GM12878 (cell line): ENCODE data around the gene SEC16B. TPM values are rescaled to one million over a fixed set of nuclear protein-coding genes. Genes with fewer than 3 reads are reported as not detected.

Source experiments
- ATAC-seq: fragments of 200-7000 bp; cut with Tn5 transposase; 3 replicates; pipeline ENCODE4 v1.9.1; 2020; ENCODE audit warnings: mild to moderate bottlenecking, moderate library complexity
- BruUV-seq: library from RNA; stranded (reverse); fragments of 400-500 nt; replicated peaks from 2 replicates; lab custom pipeline; 2021; lab: Mats Ljungman, UMichigan
- CTCF ChIA-PET: fragments of 300-600 bp; sonication (Branson Sonifier 250); formaldehyde crosslinking; extraction: SDS; loops from one replicate; lab custom pipeline; 2021; ENCODE audit warnings: inconsistent platforms; lab: Yijun Ruan, JAX
- POLR2A ChIA-PET: fragments of 350-600 bp; formaldehyde crosslinking; extraction: SDS; loops from one replicate; lab custom pipeline; 2021; ENCODE audit warnings: inconsistent platforms; lab: Charles Lee
- RAD21 ChIA-PET: fragments of 300-600 bp; sonication (Branson Sonifier 250); formaldehyde crosslinking; loops from one replicate; lab custom pipeline; 2023; ENCODE audit warnings: antibody characterized with exemption; ENCODE audit not compliant: unreplicated experiment; lab: Charles Lee
- SMC1A ChIA-PET: fragments of 300-600 bp; sonication (Branson Sonifier 250); formaldehyde crosslinking; loops from one replicate; lab custom pipeline; 2023; ENCODE audit not compliant: unreplicated experiment, uncharacterized antibody; lab: Charles Lee
- DNase-seq: peaks from one replicate; pipeline ENCODE4 v3.0.0-alpha.2; 2011; ENCODE audit warnings: low read depth, low spot score
- FAIRE-seq: peaks from 3 replicates; lab custom pipeline; 2011; peaks lifted over from hg19 to GRCh38; lab: Jason Lieb, UNC
- H2AFZ ChIP-seq: 2 replicates; pipeline ENCODE4 v1.6.0; 2011; ENCODE audit warnings: low read depth, low read length, control low read depth; ENCODE audit not compliant: control insufficient read depth
- H3K27ac ChIP-seq: 2 replicates; pipeline ENCODE4 v1.5.1; 2011; ENCODE audit warnings: control low read depth; ENCODE audit not compliant: control insufficient read depth, insufficient read depth
- H3K27me3 ChIP-seq, 2 experiments: replicated peaks in 1 of 2; 2 replicates each; pipeline versions ENCODE4 v1.6.0 to v1.6.1; 2011; ENCODE audit warnings: low read length in 1 of 2; ENCODE audit not compliant: control insufficient read depth in 2 of 2, insufficient read depth in 2 of 2
- H3K36me3 ChIP-seq, 2 experiments: 2 replicates each; pipeline ENCODE4 v1.5.1; 2011; ENCODE audit warnings: low read length in 1 of 2; ENCODE audit not compliant: control insufficient read depth in 2 of 2, insufficient read depth in 2 of 2
- H3K4me1 ChIP-seq: 2 replicates; pipeline ENCODE4 v1.6.1; 2011; ENCODE audit warnings: mild to moderate bottlenecking, low read length, moderate library complexity, mixed read lengths; ENCODE audit not compliant: control insufficient read depth, insufficient read depth
- H3K4me2 ChIP-seq: 2 replicates; pipeline ENCODE4 v1.6.0; 2011; ENCODE audit warnings: control low read depth; ENCODE audit not compliant: control insufficient read depth, insufficient read depth
- H3K4me3 ChIP-seq: fragments of 200-600 bp; sonication (generic); 2 replicates; pipeline ENCODE4 v1.5.1; 2016
- H3K79me2 ChIP-seq: 2 replicates; pipeline ENCODE4 v1.6.0; 2011; ENCODE audit warnings: low read length; ENCODE audit not compliant: control insufficient read depth, insufficient read depth
- H3K9ac ChIP-seq: 2 replicates; pipeline ENCODE4 v1.8.0; 2011; ENCODE audit warnings: low read length, control low read depth, mixed read lengths; ENCODE audit not compliant: control insufficient read depth, insufficient read depth
- H3K9me3 ChIP-seq: replicated peaks from 3 replicates; pipeline ENCODE4 v1.5.1; 2011; ENCODE audit warnings: mild to moderate bottlenecking, low read length; ENCODE audit not compliant: control insufficient read depth, insufficient read depth
- H4K20me1 ChIP-seq: 2 replicates; pipeline ENCODE4 v1.6.0; 2011; ENCODE audit not compliant: control insufficient read depth, insufficient read depth
- BHLHE40 ChIP-seq, 2 experiments: fragments of 450-650 bp in 1 of 2; IDR thresholded peaks; 2 replicates each; pipeline ENCODE4 v1.6.1; 2011 to 2017; ENCODE audit warnings: low read depth in 2 of 2, borderline replicate concordance in 1 of 2, improper control_type of control experiment in 1 of 2, low read length in 1 of 2, mild to moderate bottlenecking in 1 of 2
- HCFC1 ChIP-seq: fragments of 150-350 bp; IDR thresholded peaks from 2 replicates; pipeline ENCODE4 v1.6.1; 2014; ENCODE audit warnings: low read length
- HSF1 ChIP-seq: fragments of 150-350 bp; IDR thresholded peaks from 2 replicates; pipeline ENCODE4 v1.6.1; 2014; ENCODE audit warnings: mild to moderate bottlenecking, low read depth, low read length
- IKZF2 ChIP-seq, 2 experiments: fragments of 450-650 bp; IDR thresholded peaks; 2 replicates each; pipeline ENCODE4 v1.6.1; 2017; ENCODE audit warnings: mild to moderate bottlenecking in 2 of 2, moderate library complexity in 2 of 2
- IRF4 ChIP-seq: IDR thresholded peaks from 2 replicates; pipeline ENCODE4 v1.6.1; 2011; ENCODE audit warnings: low read depth, low read length
- NFYA ChIP-seq: IDR thresholded peaks from 2 replicates; pipeline ENCODE4 v1.6.1; 2011; ENCODE audit warnings: low read depth, mild to moderate bottlenecking, low read length, improper control_type of control experiment, borderline replicate concordance
- PRDM15 ChIP-seq: fragments of 450-650 bp; formaldehyde crosslinking; IDR thresholded peaks from 2 replicates; pipeline ENCODE4 v1.4.0; 2020; ENCODE audit warnings: mild to moderate bottlenecking, moderate library complexity
- RUNX3 ChIP-seq: IDR thresholded peaks from 2 replicates; pipeline ENCODE4 v1.6.1; 2012; ENCODE audit warnings: low read length, inconsistent platforms
- SMAD5 ChIP-seq: IDR thresholded peaks from 2 replicates; pipeline ENCODE4 v1.6.1; 2016; ENCODE audit warnings: antibody characterized with exemption, low read depth
- TCF3 ChIP-seq: IDR thresholded peaks from 2 replicates; pipeline ENCODE4 v1.6.1; 2012; ENCODE audit warnings: low read depth, mild to moderate bottlenecking, low read length, borderline replicate concordance; ENCODE audit not compliant: insufficient read depth
- YBX1 ChIP-seq: fragments of 450-650 bp; IDR thresholded peaks from 2 replicates; pipeline ENCODE4 v1.6.1; 2016; ENCODE audit warnings: antibody characterized with exemption
- ZNF24 ChIP-seq: fragments of 450-650 bp; IDR thresholded peaks from 2 replicates; pipeline ENCODE4 v1.6.1; 2017; ENCODE audit warnings: antibody characterized with exemption, mild to moderate bottlenecking
- ZNF592 ChIP-seq: fragments of 450-650 bp; IDR thresholded peaks from 2 replicates; pipeline ENCODE4 v1.6.1; 2017; ENCODE audit warnings: mild to moderate bottlenecking, moderate library complexity
- ZZZ3 ChIP-seq: IDR thresholded peaks from 2 replicates; pipeline ENCODE4 v1.6.1; 2011; ENCODE audit warnings: low read depth; ENCODE audit not compliant: control insufficient read depth, insufficient read length
- WGBS: methylation state at CpG from one replicate; pipeline ENCODE4 v1.1.6; 2016; ENCODE audit warnings: low lambda C conversion rate; ENCODE audit not compliant: insufficient replicate concordance, insufficient coverage; ENCODE audit errors: missing lambda C conversion rate; 5-methylcytosine and 5-hydroxymethylcytosine counted together
- in situ Hi-C: fragments of 300-500 bp; cut with MboI; formaldehyde crosslinking; loops from 9 replicates; pipeline ENCODE4 v1.14.3; 2018; ENCODE audit warnings: mixed read lengths
- intact Hi-C: fragments of 100-400 bp; cut with micrococcal nuclease; formaldehyde crosslinking; loops from one replicate; pipeline ENCODE4 v1.14.2; 2022; ENCODE audit not compliant: unreplicated experiment
- polyA plus RNA-seq, 11 experiments: library from polyadenylated mRNA; depleted of rRNA in 4 of 11; unstranded in 6 of 11; stranded (reverse) in 5 of 11; fragments of >200 nt; fragmentation: Nextera tagmentation in 4 of 11; fragmentation: Illumina TruSeq in 1 of 11; extraction: Ambion mirVana in 4 of 11; extraction: Trizol in 1 of 11; gene quantifications; 1 replicate in 1 of 11; 2 replicates in 10 of 11; pipeline versions ENCODE4 v1.2.1 to v1.2.3, GENCODE V29; 2011 to 2016; ENCODE audit warnings: inconsistent platforms in 2 of 11, missing spikeins in 2 of 11, low read depth in 1 of 11
- total RNA-seq, 4 experiments: library from RNA; depleted of rRNA in 3 of 4; stranded (reverse); fragments of >200 nt in 3 of 4; fragmentation: Illumina TruSeq in 1 of 4; extraction: Trizol in 1 of 4; gene quantifications; 2 replicates each; pipeline versions ENCODE4 v1.2.1 to v1.2.3, GENCODE V29; 2013 to 2021

The SEC16B gene
- total and polyA plus RNA-seq, 10 of the 15 experiments (the other 5 are each of a cell fraction or from before 2014, with no cell fraction given) = 0.10 to 0.94 (median 0.17) TPM; not detected in 2

GRCh38 chr1:177983482-177984135 is 13.8 kb upstream of the SEC16B start:
- no peaks in the 10 kb centered on the region for H3K9me3 ChIP-seq
- H4K20me1 ChIP-seq = no peaks in the 10 kb centered on the region
- no TSS peak for BruUV-seq
- H3K9ac ChIP-seq = no peak overlapping the region
- ATAC-seq = no peak
- 30% methylated on average over 3 of the region's 3 CpGs for WGBS
- no peaks in the 10 kb centered on the region for H3K79me2 ChIP-seq
- H3K4me1 ChIP-seq = no peaks in the 10 kb centered on the region
- intact Hi-C loops (no loop called here), in situ Hi-C loops (no loop called here)
- CTCF ChIA-PET = interaction anchor here (0.9 kb wide), 1 partner anchor 36 kb away, joined by 3 read pairs; no protein-coding TSS in a partner anchor
- no peak for DNase-seq
- no peaks in the 10 kb centered on the region for H3K36me3 ChIP-seq
- FAIRE-seq = no peak
- no peak overlapping the region for H3K4me3 ChIP-seq
- H2AFZ ChIP-seq = no peak overlapping the region
- no peaks in the 10 kb centered on the region for H3K27me3 ChIP-seq
- no peak overlapping the region for H3K27ac ChIP-seq
- POLR2A ChIA-PET = no interaction called here
- RAD21 ChIA-PET = no interaction called here
- SMC1A ChIA-PET = interaction anchor here (1.0 kb wide), 1 partner anchor 26 kb away, joined by 3 read pairs; no protein-coding TSS in a partner anchor
- no peak overlapping the region for H3K4me2 ChIP-seq
- TF ChIP-seq BHLHE40 (IDR thresholded peaks at IDR 0.05; ENCODE audit: borderline replicate concordance in 1 of 2, low read depth in 2 of 2, low read length in 1 of 2) = no peak
- no peak for TF ChIP-seq IKZF2 (IDR thresholded peaks at IDR 0.05)
- no peak for TF ChIP-seq RUNX3
- no peak for TF ChIP-seq ZNF24
- no peak for TF ChIP-seq ZNF592
- no peak for TF ChIP-seq ZZZ3
- no peak for TF ChIP-seq HCFC1
- TF ChIP-seq PRDM15 (CRISPR knock-in tag) = no peak
- no peak for TF ChIP-seq YBX1
- TF ChIP-seq NFYA = no peak
- TF ChIP-seq IRF4 = no peak
- TF ChIP-seq SMAD5 = no peak
- TF ChIP-seq HSF1 = no peak
- no peak for TF ChIP-seq TCF3
